Erythroblast (primary cell): ENCODE measurements around the gene POLN.

Experiments used
- GATA1 ChIP-seq: IDR thresholded peaks from 2 replicates; pipeline ENCODE4 v1.6.1; 2011; ENCODE audit warnings: low read depth, mild to moderate bottlenecking, control low read depth, low read length, moderate library complexity
- POLR2A ChIP-seq: IDR thresholded peaks from 2 replicates; pipeline ENCODE4 v1.6.1; 2011; ENCODE audit warnings: mild to moderate bottlenecking, low read length

DNA sequence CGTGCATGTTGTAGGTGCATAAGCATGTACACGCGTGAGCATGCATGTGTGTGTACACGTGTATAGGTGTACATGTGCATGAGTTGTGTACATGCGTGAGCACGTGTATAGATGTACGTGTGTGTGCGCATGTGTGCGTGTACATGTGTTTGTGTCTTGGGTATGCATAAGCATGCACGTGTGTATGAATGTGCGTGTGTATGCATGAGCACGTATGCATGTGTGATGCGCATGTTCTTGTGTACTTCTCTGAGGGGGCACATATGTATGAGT is 173.8 kb downstream of the POLN start:
- TF ChIP-seq POLR2A (no peak), GATA1 (no peak)
